Measurements from ENCODE around the gene CUEDC1. TPM values are rescaled to one million over a fixed set of nuclear protein-coding genes. Genes with fewer than 3 reads are reported as not detected.
A peak's percentile ranks its signal among the peaks of the same experiment; 100 is the strongest.
"Not testable (repeated sequence)": the region's sequence is repeated elsewhere in the genome, so short reads cannot be mapped to it uniquely, and the experiment has no call there.

CUEDC1 gene
- total and polyA plus RNA-seq, 5 donors from 2014 or later: not detected

DNA sequence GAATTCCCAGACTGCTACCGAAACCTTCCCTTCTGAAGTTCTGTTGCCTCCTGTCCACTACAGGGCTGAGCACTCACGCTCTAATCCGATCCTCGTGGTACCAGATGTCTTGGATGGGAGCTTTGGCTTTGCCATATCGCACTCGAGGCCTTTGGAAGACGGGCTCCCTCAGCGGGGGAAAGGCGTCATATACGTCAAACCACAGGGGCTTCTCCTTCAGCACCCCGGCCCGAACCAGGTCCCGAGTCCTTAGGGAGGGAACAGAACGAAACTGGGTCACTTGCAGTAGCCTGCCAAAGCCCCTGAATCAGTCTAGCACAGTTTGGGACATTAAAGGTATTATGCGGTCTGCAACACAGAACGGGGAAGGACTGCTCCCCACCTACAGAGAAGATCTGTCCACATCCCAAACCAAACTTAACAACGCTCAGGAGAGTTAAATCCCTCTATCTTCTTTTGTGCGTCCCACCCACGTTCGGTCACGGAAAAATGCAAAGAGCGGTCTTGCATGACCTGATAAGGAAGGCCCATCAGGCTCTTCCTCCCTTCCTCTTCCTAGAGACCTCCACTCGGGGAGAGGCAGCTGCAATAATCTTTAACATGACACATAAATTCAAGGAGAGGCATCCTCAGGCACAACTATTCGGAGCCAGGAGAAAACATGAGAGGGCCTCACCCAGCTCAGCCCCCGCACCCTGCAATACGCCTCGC is 105.9 kb downstream of the CUEDC1 start:
- H3K27ac Mint-ChIP-seq: peak overlapping the region; percentile 89 to 99 (median 98)
- Histone ChIP-seq H3K4me3 (ENCODE audit: low read depth, low read length) (peak overlapping the region; percentile 86), H3K9me3 (ENCODE audit: control insufficient read depth in 2 of 2, low read length in 2 of 2) (no peaks in the 10 kb centered on the region), H3K36me3 (ENCODE audit: control insufficient read depth, insufficient read depth, low read length) (peaks cover 9% of the 10 kb centered on the region), H3K27ac (ENCODE audit: insufficient read depth, low read length, poor library complexity, severe bottlenecking) (peak overlapping the region; percentile 94), H3K4me1 (ENCODE audit: control insufficient read depth, insufficient read depth, low read length, poor library complexity, severe bottlenecking) (peaks cover 28% of the 10 kb centered on the region), H3K27me3 (ENCODE audit: control insufficient read depth, insufficient read depth, low read length) (no peaks in the 10 kb centered on the region)
- DNase-seq: no peak
- H3K36me3 Mint-ChIP-seq: peaks cover 12% of the 10 kb centered on the region
- peaks cover 0 to 2% (median 0%) of the 10 kb centered on the region in 7 donors for H3K9me3 Mint-ChIP-seq
- no peaks in the 10 kb centered on the region for H3K27me3 Mint-ChIP-seq
- H3K4me1 Mint-ChIP-seq: peaks cover 22 to 50% (median 31%) of the 10 kb centered on the region in 4 donors
- ATAC-seq (ENCODE audit: low read depth in 2 of 2): no peak
- H3K4me3 Mint-ChIP-seq: peak overlapping the region; percentile 95 to 99 (median 96)

DNA sequence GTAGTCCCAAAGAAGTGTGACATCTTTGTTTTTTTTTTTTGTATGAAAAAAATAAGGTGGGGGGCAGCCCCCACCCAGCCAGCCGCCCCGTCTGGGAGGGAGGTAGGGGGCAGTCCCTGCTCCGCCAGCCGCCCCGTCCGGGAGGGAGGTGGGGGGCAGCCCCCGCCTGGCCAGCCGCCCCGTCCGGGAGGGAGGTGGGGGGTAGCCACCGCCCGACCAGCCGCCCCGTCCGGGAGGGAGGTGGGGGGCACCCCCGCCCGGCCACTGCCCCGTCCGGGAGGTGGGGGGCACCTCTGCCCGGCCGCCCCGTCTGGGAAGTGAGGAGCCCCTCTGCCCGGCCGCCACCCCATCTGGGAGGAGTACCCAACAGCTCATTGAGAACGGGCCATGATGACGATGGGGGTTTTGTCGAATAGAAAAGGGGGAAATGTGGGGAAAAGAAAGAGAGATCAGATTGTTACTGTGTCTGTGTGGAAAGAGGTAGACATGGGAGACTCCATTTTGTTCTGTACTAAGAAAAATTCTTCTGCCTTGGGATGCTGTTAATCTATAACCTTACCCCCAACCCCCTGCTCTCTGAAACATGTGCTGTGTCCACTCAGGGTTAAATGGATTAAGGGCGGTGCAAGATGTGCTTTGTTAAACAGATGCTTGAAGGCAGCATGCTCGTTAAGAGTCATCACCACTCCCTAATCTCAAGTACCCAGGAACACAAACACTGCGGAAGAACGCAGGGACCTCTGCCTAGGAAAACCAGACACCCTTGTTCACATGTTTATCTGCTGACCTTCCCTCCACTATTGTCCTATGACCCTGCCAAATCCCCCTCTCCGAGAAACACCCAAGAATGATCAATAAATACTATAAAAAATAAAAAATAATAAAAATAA is 108.9 kb downstream of the CUEDC1 start:
- Histone ChIP-seq H3K36me3 (ENCODE audit: control insufficient read depth, insufficient read depth, low read length) (peaks cover 16% of the 10 kb centered on the region), H3K4me1 (ENCODE audit: control insufficient read depth, insufficient read depth, low read length, poor library complexity, severe bottlenecking) (peaks cover 27% of the 10 kb centered on the region)
- ATAC-seq (ENCODE audit: low read depth in 2 of 2); H3K27me3 Mint-ChIP-seq; DNase-seq; H3K27me3 ChIP-seq (ENCODE audit: control insufficient read depth, insufficient read depth, low read length); H3K4me3 ChIP-seq (ENCODE audit: low read depth, low read length); H3K4me3 Mint-ChIP-seq; H3K9me3 Mint-ChIP-seq; H3K27ac ChIP-seq (ENCODE audit: insufficient read depth, low read length, poor library complexity, severe bottlenecking); H3K9me3 ChIP-seq (ENCODE audit: control insufficient read depth in 2 of 2, low read length in 2 of 2): not testable (repeated sequence)
- H3K4me1 Mint-ChIP-seq: peaks cover 12 to 58% (median 34%) of the 10 kb centered on the region in 4 donors
- H3K36me3 Mint-ChIP-seq: peaks cover 17% of the 10 kb centered on the region
- peak overlapping the region in 1 of 3 donors; percentile 22 for H3K27ac Mint-ChIP-seq

DNA sequence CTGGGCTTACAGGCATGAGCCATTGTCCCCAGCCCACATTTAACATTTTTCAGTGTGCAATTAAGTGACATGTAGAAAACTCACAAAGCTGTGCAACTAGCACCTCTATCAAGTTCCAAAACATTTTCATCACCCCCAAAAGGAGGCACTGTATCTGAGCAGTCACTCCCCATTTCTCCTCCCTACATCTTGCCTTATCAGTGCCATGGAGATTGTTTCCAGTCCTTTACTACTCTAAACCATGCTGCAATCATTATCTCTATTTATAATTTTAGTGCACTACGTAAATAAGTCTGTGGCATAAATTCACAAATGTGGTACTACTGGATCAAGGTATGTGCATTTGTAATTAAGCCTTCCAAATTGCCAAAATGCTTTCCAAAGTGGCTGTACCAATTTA is 112.9 kb downstream of the CUEDC1 start:
- no peak overlapping the region for H3K27ac Mint-ChIP-seq
- H3K9me3 ChIP-seq (ENCODE audit: control insufficient read depth in 2 of 2, low read length in 2 of 2): no peaks in the 10 kb centered on the region
- no peak overlapping the region for H3K27ac ChIP-seq (ENCODE audit: insufficient read depth, low read length, poor library complexity, severe bottlenecking)
- H3K27me3 ChIP-seq (ENCODE audit: control insufficient read depth, insufficient read depth, low read length): no peaks in the 10 kb centered on the region
- peaks cover 42% of the 10 kb centered on the region for H3K36me3 ChIP-seq (ENCODE audit: control insufficient read depth, insufficient read depth, low read length)
- H3K9me3 Mint-ChIP-seq: peaks cover 0 to 2% (median 0%) of the 10 kb centered on the region in 7 donors
- no peak for DNase-seq
- no peak overlapping the region for H3K4me3 ChIP-seq (ENCODE audit: low read depth, low read length)
- H3K4me1 ChIP-seq (ENCODE audit: control insufficient read depth, insufficient read depth, low read length, poor library complexity, severe bottlenecking): no peaks in the 10 kb centered on the region
- H3K4me3 Mint-ChIP-seq: no peak overlapping the region
- peaks cover 23% of the 10 kb centered on the region for H3K36me3 Mint-ChIP-seq
- ATAC-seq (ENCODE audit: low read depth in 2 of 2): no peak
- no peaks in the 10 kb centered on the region for H3K27me3 Mint-ChIP-seq
- peaks cover 11 to 25% (median 19%) of the 10 kb centered on the region in 4 donors for H3K4me1 Mint-ChIP-seq

DNA sequence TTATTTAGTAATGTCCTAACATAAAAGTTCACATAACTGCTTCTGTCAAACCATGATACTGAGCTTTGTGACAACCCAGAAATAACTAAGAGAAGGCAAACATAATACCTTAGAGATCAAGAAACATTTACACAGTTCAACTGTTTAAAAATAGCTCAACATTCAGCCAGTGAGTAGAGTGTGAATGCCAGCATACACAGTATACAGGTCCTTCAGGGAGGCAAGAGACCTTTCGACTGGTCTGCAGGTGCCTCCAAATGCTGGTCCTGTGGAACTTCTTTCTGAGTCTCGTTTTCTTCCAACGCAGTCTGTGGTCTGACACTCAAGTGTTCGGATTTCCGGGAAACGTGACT is 115.7 kb downstream of the CUEDC1 start:
- H3K36me3 Mint-ChIP-seq: peaks cover 15% of the 10 kb centered on the region
- no peak for DNase-seq

DNA sequence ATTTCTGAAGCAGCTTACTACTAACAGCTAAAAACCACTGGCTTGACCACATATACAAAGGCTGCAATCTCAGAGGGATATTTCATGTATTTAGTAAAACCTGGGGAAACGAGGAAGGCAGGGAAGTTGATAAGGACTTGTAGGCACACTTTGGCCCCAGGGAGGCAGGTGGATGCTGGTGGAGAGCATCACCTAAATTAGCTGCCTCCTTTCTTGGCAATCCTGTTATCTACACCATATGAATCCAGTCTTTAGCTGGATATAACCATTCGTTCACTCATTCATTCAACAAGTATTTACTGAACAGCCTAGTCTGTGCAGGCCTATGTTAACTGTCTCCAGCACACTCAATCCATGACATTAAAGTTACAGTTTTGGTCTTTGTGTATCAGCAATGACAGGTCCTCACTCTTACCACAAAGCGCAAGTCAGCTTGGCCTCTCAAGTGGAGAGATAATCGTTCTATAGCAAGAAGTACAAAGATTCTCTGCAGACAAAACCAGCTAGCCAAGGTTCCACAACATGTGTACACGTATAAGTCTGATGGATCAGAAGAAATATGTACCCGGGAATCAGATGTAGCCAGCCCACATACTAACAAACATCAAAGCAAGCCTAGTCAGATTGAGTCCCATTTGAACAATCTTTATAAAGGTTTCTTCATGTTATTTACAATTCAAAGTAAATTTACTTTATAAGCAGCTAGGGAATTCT is 116.2 kb downstream of the CUEDC1 start:
- Mint-ChIP-seq H3K4me3 (no peak overlapping the region), H3K27me3 (no peaks in the 10 kb centered on the region), H3K36me3 (peaks cover 15% of the 10 kb centered on the region), H3K27ac (peak overlapping the region in 1 of 3 donors; percentile 63), H3K4me1 (peaks cover 3 to 19% (median 10%) of the 10 kb centered on the region in 4 donors), H3K9me3 (no peaks in the 10 kb centered on the region)
- Histone ChIP-seq H3K27ac (ENCODE audit: insufficient read depth, low read length, poor library complexity, severe bottlenecking) (no peak overlapping the region), H3K4me1 (ENCODE audit: control insufficient read depth, insufficient read depth, low read length, poor library complexity, severe bottlenecking) (no peaks in the 10 kb centered on the region), H3K27me3 (ENCODE audit: control insufficient read depth, insufficient read depth, low read length) (no peaks in the 10 kb centered on the region), H3K9me3 (ENCODE audit: control insufficient read depth in 2 of 2, low read length in 2 of 2) (no peaks in the 10 kb centered on the region), H3K36me3 (ENCODE audit: control insufficient read depth, insufficient read depth, low read length) (peaks cover 33% of the 10 kb centered on the region), H3K4me3 (ENCODE audit: low read depth, low read length) (no peak overlapping the region)
- no peak for ATAC-seq (ENCODE audit: low read depth in 2 of 2)
- no peak for DNase-seq

More for the DNA sequence above, 115.7 kb downstream of the CUEDC1 start:
- Mint-ChIP-seq H3K4me1 (peaks cover 3 to 19% (median 10%) of the 10 kb centered on the region in 4 donors), H3K4me3 (no peak overlapping the region), H3K27me3 (no peaks in the 10 kb centered on the region), H3K27ac (no peak overlapping the region), H3K9me3 (no peaks in the 10 kb centered on the region)
- no peak overlapping the region for H3K4me3 ChIP-seq (ENCODE audit: low read depth, low read length)
- H3K4me1 ChIP-seq (ENCODE audit: control insufficient read depth, insufficient read depth, low read length, poor library complexity, severe bottlenecking): no peaks in the 10 kb centered on the region
- no peak overlapping the region for H3K27ac ChIP-seq (ENCODE audit: insufficient read depth, low read length, poor library complexity, severe bottlenecking)
- H3K27me3 ChIP-seq (ENCODE audit: control insufficient read depth, insufficient read depth, low read length): no peaks in the 10 kb centered on the region
- H3K9me3 ChIP-seq (ENCODE audit: control insufficient read depth in 2 of 2, low read length in 2 of 2): no peaks in the 10 kb centered on the region
- peaks cover 33% of the 10 kb centered on the region for H3K36me3 ChIP-seq (ENCODE audit: control insufficient read depth, insufficient read depth, low read length)
- ATAC-seq (ENCODE audit: low read depth in 2 of 2): no peak

DNA sequence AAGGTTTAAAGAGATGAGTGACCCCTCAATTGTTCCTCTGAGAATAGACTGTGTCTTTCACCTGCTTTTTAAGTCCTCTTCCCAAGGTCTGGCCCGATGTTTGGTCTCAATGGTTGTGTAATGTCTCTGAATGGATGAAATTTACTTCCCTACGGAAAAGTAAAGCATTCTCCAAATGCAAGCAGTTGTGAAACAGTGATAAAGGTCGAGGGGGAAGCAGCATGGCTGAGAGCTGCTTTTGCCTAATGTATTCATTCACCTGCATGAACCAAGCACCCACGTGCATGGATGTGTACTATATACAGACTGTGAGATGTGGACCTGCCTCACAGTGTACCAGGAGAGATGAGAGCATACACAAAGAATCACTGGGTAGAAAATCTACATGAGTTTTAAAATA is 116.8 kb downstream of the CUEDC1 start:
- DNase-seq (no peak), ATAC-seq (ENCODE audit: low read depth in 2 of 2) (no peak)
- Histone ChIP-seq H3K4me3 (ENCODE audit: low read depth, low read length) (no peak overlapping the region), H3K27ac (ENCODE audit: insufficient read depth, low read length, poor library complexity, severe bottlenecking) (no peak overlapping the region), H3K27me3 (ENCODE audit: control insufficient read depth, insufficient read depth, low read length) (no peaks in the 10 kb centered on the region), H3K36me3 (ENCODE audit: control insufficient read depth, insufficient read depth, low read length) (peaks cover 33% of the 10 kb centered on the region), H3K4me1 (ENCODE audit: control insufficient read depth, insufficient read depth, low read length, poor library complexity, severe bottlenecking) (no peaks in the 10 kb centered on the region), H3K9me3 (ENCODE audit: control insufficient read depth in 2 of 2, low read length in 2 of 2) (no peaks in the 10 kb centered on the region)
- Mint-ChIP-seq H3K27me3 (no peaks in the 10 kb centered on the region), H3K27ac (peak overlapping the region in 1 of 3 donors; percentile 63), H3K9me3 (no peaks in the 10 kb centered on the region), H3K4me1 (peaks cover 3 to 18% (median 8%) of the 10 kb centered on the region in 4 donors), H3K4me3 (no peak overlapping the region), H3K36me3 (peaks cover 15% of the 10 kb centered on the region)

DNA sequence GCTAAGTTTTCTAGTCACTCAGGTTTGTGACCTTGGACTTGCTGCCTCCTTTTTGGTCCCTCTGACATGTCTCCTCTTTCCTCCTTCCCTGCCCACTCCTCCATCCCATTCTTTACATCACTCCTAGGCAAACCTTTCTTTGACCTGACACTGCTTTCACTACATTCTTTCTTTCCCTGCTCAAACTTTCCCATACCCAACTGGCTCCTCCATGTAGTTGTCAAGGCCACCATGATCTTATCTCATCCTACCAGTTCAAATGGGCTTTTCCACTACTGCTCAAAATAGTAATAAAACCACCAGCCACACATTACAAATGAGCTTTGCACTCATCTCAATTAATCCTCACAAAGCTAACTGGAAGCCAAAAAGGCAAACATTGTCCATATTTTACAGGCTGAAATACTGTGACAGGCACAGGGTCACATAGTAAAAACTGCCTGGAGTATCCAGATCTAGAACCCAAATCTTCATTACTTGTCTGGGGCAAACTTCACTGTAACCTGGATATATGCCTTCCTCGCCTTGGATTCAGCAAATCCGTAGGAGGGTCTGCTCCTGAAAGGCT is 119.8 kb downstream of the CUEDC1 start:
- peaks cover 5% of the 10 kb centered on the region for H3K4me1 ChIP-seq (ENCODE audit: control insufficient read depth, insufficient read depth, low read length, poor library complexity, severe bottlenecking)
- peaks cover 5% of the 10 kb centered on the region for H3K36me3 Mint-ChIP-seq
- H3K9me3 Mint-ChIP-seq: no peaks in the 10 kb centered on the region
- no peaks in the 10 kb centered on the region for H3K9me3 ChIP-seq (ENCODE audit: control insufficient read depth in 2 of 2, low read length in 2 of 2)
- H3K36me3 ChIP-seq (ENCODE audit: control insufficient read depth, insufficient read depth, low read length): peaks cover 20% of the 10 kb centered on the region
- H3K27me3 ChIP-seq (ENCODE audit: control insufficient read depth, insufficient read depth, low read length): no peaks in the 10 kb centered on the region
- no peaks in the 10 kb centered on the region for H3K27me3 Mint-ChIP-seq
- H3K4me1 Mint-ChIP-seq: peaks cover 0 to 6% (median 2%) of the 10 kb centered on the region in 4 donors
- ATAC-seq (ENCODE audit: low read depth in 2 of 2) (no peak), DNase-seq (no peak)
- H3K4me3 ChIP-seq (ENCODE audit: low read depth, low read length): no peak overlapping the region
- no peak overlapping the region for H3K27ac ChIP-seq (ENCODE audit: insufficient read depth, low read length, poor library complexity, severe bottlenecking)
- no peak overlapping the region for H3K4me3 Mint-ChIP-seq
- no peak overlapping the region for H3K27ac Mint-ChIP-seq
